Mucosa of rectum (tissue), 2 donors: ENCODE data around the gene IL27RA.

ENCODE experiments used
- H3K27ac ChIP-seq, 2 donors: one replicate each; pipeline ENCODE4 v1.7.0; 2013; ENCODE audit warnings: inconsistent platforms in 2 of 2, low read depth in 2 of 2, low read length in 2 of 2
- H3K27me3 ChIP-seq, 2 donors: one replicate each; pipeline ENCODE4 v1.7.0; 2013; ENCODE audit warnings: low read length in 2 of 2; ENCODE audit not compliant: control insufficient read depth in 2 of 2, insufficient read depth in 2 of 2
- H3K36me3 ChIP-seq, 2 donors: one replicate each; pipeline ENCODE4 v1.7.0; 2013; ENCODE audit warnings: low read length in 2 of 2; ENCODE audit not compliant: control insufficient read depth in 2 of 2, insufficient read depth in 2 of 2
- H3K4me1 ChIP-seq, 2 donors: one replicate each; pipeline ENCODE4 v1.7.0; 2013; ENCODE audit warnings: low read length in 2 of 2, mild to moderate bottlenecking in 1 of 2; ENCODE audit not compliant: control insufficient read depth in 2 of 2, insufficient read depth in 2 of 2
- H3K4me3 ChIP-seq, 2 donors: one replicate each; pipeline ENCODE4 v1.7.0; 2013; ENCODE audit warnings: low read length in 2 of 2
- H3K9ac ChIP-seq, 2 donors: one replicate each; pipeline ENCODE4 v1.7.0; 2013; ENCODE audit warnings: low read length in 2 of 2, low read depth in 1 of 2, mild to moderate bottlenecking in 1 of 2
- H3K9me3 ChIP-seq, 2 donors: one replicate each; pipeline ENCODE4 v1.7.0; 2013; ENCODE audit warnings: low read length in 2 of 2; ENCODE audit not compliant: control insufficient read depth in 2 of 2
- donor health status: healthy.
- donor health status: Normal muscosa, but diverticular disease.

Gene IL27RA

DNA sequence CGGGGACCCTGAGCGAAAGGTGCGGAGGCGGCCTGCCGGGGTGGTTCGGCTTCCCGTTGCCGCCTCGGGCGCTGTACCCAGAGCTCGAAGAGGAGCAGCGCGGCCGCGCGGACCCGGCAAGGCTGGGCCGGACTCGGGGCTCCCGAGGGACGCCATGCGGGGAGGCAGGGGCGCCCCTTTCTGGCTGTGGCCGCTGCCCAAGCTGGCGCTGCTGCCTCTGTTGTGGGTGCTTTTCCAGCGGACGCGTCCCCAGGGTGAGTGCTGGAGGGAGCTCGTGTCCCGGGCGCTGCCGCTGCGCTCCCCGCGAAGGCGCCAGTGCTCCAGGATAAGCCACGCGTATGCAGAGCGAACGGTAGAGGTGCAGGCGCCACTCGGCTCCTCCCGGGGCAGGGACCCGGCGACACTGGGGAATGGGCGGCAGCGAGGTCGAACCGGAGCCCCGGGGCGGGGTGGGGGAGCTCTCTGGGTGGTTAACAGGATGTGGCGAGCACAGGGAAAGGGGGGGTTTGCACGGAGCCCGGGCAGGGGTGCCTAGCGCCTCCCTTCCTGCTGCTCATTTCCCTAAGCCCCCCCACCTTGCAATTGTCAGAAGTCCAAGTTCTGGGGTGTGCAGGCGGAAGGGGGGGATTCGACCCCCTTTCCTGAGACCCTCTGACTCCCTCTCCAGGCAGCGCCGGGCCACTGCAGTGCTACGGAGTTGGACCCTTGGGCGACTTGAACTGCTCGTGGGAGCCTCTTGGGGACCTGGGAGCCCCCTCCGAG lies at the start of gene IL27RA:
Gene IL27RA, plus strand, starts transcription at position 44 of the 762 bp plus-strand sequence. Its CDS starts 111 bp downstream, at position 155.
- Histone ChIP-seq H3K9ac (peak within 1 kb of the TSS; percentile 68 to 74), H3K9me3 (no peaks in the 10 kb centered on the region), H3K36me3 (no peaks in the 10 kb centered on the region), H3K4me1 (peaks cover 9 to 13% of the 10 kb centered on the region in 2 donors), H3K4me3 (peak within 1 kb of the TSS; percentile 70 to 73), H3K27ac (peak within 1 kb of the TSS; percentile 42 to 72), H3K27me3 (peaks cover 0 to 2% of the 10 kb centered on the region in 2 donors)

DNA sequence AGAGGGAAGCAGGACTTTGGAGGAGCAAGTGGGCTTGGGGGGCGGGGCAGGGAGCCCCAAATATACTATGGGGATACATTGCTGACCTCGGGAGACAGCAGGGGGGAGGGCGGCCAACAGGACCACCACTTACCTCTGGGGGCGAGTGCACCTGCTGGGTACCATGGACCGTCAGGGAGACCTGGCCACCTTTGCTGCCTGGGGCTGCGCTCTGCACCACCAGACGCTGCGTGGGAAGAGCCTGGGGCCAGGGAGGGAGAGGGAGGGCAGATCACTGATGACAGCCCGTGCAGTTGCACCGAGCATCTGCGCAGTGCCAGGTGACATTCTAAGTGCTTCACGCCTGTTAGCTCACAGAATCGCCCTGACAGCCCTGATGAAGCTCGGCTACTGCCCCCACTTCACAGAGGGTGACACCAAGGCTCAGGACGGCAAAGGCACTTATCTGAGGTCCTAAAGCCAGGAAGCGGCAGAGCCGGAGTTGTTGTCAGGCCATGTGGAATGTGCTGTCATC lies 49.5 kb upstream of the IL27RA start:
- Histone ChIP-seq H3K4me3 (no peak overlapping the region), H3K9me3 (no peaks in the 10 kb centered on the region), H3K9ac (no peak overlapping the region), H3K27me3 (no peaks in the 10 kb centered on the region), H3K4me1 (peaks cover 16 to 24% of the 10 kb centered on the region in 2 donors), H3K36me3 (peaks cover 3 to 5% of the 10 kb centered on the region in 2 donors), H3K27ac (no peak overlapping the region)

DNA sequence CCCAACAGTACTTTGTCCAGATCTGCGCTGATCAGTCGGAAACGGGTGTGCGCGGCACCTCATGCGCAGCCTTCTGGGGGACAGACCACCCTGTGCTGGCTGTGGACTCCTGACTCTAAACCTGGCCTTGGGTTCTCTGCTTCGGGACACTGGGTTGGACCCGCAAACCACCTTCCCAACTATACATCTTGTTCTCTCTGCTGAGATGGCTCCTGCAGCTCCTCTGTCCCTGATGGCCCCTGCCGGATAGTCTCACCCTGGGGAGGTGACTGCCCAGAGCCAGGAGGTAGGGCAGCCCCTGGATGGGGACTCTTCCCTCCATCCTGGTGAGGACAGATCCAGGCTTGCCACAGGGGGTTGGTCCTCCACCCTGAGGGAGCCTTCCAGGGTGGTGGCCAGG lies 48.8 kb upstream of the IL27RA start:
- peaks cover 3 to 5% of the 10 kb centered on the region in 2 donors for H3K36me3 ChIP-seq
- no peak overlapping the region for H3K9ac ChIP-seq
- no peaks in the 10 kb centered on the region for H3K9me3 ChIP-seq
- H3K27me3 ChIP-seq: no peaks in the 10 kb centered on the region
- H3K4me1 ChIP-seq: peaks cover 16 to 31% of the 10 kb centered on the region in 2 donors
- no peak overlapping the region for H3K27ac ChIP-seq
- no peak overlapping the region for H3K4me3 ChIP-seq

DNA sequence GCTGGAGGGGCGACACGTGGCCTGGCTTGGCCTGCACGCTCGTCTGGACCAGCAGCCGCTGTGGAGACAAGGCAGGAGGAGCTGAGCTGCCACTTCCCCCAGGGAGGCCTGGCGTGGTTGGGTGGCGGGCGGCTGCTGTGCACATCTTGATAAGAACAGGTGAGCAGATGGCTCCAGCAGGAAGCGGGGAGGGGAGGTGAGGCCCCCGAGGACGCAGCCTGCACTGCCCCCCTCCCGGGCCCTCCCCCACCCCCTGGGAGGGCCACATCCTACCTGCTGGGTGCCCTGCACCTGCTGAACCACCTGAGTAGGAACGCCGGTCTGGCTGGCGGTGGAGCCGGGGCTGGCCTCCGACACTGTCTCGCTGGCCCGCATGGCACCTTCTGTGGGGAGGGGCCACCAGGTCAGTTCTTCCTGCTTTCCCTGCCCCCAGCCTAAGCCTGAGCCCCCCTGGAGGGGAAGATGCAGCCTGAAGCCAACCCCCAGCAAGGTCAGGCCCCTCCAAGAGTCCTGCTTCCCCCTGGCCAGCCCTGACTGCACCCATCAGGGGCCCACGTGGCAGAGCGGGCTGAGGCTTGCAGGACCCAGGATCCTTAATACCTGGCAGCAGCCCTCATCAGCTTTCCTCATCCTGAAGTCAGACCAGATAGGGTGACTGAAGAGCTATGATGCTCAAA lies 48.2 kb upstream of the IL27RA start:
- Histone ChIP-seq H3K27ac (no peak overlapping the region), H3K4me1 (peaks cover 16 to 32% of the 10 kb centered on the region in 2 donors)

DNA sequence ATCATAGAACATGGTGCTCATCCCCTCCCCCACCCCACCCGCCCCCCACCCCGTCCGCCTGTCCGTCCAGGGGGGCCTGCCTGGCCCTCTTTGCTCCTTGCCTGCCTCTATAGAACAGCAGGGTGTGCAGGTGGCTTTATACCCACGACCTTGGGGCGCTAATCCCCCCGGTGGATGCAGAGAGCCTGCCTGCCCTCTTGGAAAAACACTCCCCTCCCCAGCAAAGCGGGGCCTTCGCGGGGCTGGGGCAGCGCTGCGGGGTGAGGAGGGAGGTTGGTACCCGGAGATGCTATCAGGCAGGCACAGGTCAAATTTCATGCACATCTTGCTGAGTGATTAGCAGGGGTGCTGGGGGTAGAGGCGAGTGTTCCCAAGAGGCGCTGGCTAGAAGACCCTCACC lies 47.4 kb upstream of the IL27RA start:
- Histone ChIP-seq H3K27ac (no peak overlapping the region), H3K9me3 (no peaks in the 10 kb centered on the region), H3K36me3 (peaks cover 3 to 9% of the 10 kb centered on the region in 2 donors), H3K4me3 (no peak overlapping the region), H3K4me1 (peaks cover 15 to 30% of the 10 kb centered on the region in 2 donors), H3K27me3 (no peaks in the 10 kb centered on the region), H3K9ac (no peak overlapping the region)

More for the DNA sequence above, 48.2 kb upstream of the IL27RA start:
- H3K9ac ChIP-seq: no peak overlapping the region
- H3K9me3 ChIP-seq: no peaks in the 10 kb centered on the region
- peaks cover 3 to 8% of the 10 kb centered on the region in 2 donors for H3K36me3 ChIP-seq
- H3K27me3 ChIP-seq: no peaks in the 10 kb centered on the region
- H3K4me3 ChIP-seq: no peak overlapping the region

DNA sequence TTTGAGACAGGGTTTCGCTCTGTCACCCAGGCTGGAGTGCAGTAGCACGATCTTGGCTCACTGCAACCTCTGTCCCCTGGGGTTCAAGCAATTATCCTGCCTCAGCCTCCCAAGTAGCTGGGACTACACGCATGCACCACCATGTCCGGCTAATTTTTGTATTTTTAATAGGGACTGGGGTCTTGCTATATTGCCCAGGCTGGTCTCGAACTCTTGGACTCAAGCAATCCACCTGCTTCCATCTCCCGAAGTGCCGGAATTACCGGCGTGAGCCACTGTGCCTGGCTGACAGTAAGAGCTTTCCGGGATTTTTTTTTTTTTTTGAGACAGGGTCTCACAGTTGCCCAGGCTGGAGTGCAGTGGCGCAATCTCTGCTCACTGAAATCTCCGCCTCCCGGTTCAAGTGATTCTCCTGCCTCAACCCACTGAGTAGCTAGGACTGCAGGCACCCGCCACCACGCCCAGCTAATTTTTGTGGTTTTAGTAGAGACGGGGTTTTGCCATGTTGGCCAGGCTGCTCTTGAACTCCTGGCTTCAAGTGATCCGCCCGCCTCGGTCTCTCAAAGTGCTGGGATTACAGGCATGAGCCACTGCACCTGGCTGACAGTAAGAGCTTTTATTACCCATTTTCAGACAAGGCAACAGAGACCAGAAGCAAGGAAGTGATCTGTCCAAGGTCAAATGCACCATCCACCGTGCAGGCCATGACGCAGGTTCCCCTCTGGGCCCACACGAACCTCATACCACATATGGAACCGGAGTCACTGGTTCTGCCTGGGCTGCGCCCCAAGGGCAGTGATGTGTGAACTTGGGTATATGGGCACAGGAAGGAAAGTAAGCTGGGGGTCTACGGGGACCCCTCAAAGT lies 46.5 kb upstream of the IL27RA start:
- Histone ChIP-seq H3K36me3 (peaks cover 3 to 12% of the 10 kb centered on the region in 2 donors), H3K9ac (no peak overlapping the region), H3K4me1 (peaks cover 10 to 26% of the 10 kb centered on the region in 2 donors), H3K27ac (peak overlapping the region in 1 of 2 donors; percentile 88), H3K9me3 (no peaks in the 10 kb centered on the region), H3K4me3 (no peak overlapping the region), H3K27me3 (no peaks in the 10 kb centered on the region)

DNA sequence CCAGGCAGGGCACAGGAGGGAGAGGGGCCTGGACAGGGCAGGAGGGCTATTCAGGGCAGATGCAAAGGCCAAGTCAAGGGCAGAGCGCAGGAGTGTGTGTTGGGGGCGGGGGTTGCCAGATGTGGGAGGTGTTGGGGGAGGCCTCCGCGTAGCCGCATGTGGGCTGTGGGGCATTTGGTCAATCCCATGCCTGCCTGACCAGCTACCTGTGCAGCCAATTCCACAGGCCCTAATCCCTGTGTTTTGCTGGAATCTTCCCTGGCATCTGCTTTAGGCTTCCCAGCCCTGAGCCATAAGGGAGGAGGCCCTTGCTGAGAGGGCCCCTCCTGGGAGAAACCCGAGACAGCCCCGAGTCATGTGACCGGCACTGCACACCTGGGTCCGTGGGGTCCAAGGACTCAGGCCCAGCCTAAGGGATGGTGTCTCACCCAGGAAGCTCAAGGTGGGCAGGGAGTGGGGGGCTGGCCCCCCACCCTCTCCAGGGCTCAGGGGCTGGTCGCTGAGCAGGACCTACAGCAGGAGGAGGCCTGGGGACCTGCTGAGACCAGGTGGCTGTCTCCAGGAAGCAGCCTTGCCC lies 45.7 kb upstream of the IL27RA start:
- Histone ChIP-seq H3K9ac (peak overlapping the region; percentile 14 to 53), H3K4me1 (peaks cover 10 to 26% of the 10 kb centered on the region in 2 donors), H3K36me3 (peaks cover 3 to 11% of the 10 kb centered on the region in 2 donors), H3K27ac (peak overlapping the region; percentile 78 to 88), H3K9me3 (no peaks in the 10 kb centered on the region), H3K27me3 (no peaks in the 10 kb centered on the region), H3K4me3 (peak overlapping the region in 1 of 2 donors; percentile 50)

DNA sequence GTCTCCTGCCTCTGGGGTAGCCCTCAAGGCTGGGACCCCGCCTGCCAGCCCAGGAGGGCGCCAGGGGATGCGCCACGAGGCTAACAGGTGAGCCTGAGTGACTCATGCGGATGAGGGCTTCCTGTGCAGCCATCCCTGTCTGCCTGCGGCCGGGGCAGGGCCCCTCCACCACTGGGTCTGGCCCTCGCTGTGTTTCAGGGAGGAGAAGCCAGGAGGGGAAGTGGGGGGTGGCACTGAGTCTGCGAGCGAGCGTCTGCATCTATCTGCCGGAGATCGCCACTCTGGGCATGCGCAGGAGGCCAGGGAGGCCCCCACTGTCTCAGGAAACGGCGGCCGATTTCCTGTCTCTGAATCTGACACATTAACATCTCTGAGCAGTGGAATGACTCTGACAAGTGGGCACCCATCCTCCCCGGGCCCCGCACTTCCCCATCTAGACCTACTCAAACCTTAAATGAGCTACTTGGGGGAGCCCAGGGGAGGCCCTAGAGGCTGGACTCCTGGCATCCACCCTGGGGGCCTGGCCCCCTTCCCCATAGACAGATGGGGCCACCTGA lies 45.1 kb upstream of the IL27RA start:
- Histone ChIP-seq H3K27ac (peak overlapping the region; percentile 78 to 88), H3K4me1 (peaks cover 10 to 26% of the 10 kb centered on the region in 2 donors), H3K9me3 (no peaks in the 10 kb centered on the region), H3K27me3 (no peaks in the 10 kb centered on the region), H3K36me3 (peaks cover 3 to 12% of the 10 kb centered on the region in 2 donors), H3K9ac (peak overlapping the region; percentile 41 to 53), H3K4me3 (peak overlapping the region in 1 of 2 donors; percentile 50)
